ENCODE results near the gene DBX1. TPM values are rescaled to one million over a fixed set of nuclear protein-coding genes. Genes with fewer than 3 reads are reported as not detected.
A peak's percentile ranks its signal among the peaks of the same experiment; 100 is the strongest.

DBX1 gene
- total RNA-seq (not detected in 2 replicates), polyA plus RNA-seq (not detected in 2 replicates), polyA minus RNA-seq (ENCODE audit: low replicate concordance) (not detected in 2 replicates)
- not detected in 2 replicates for polyA plus RNA-seq (2012)

- peaks cover 93% of the 10 kb centered on the region for H3K27me3 ChIP-seq (ENCODE audit: control insufficient read depth, insufficient read depth, low read length)
These were observed at the start of gene DBX1 for GRCh38 chr11:20160425-20161229. DBX1 (minus strand) TSS chr11:20160475; CDS start chr11:20160324, 151 bp downstream.

GRCh38 chr11:20208622-20209111 is 48.4 kb upstream of the DBX1 start:
- H3K27me3 ChIP-seq (ENCODE audit: control insufficient read depth, insufficient read depth, low read length), result peaks cover 36% of the 10 kb centered on the region

More at GRCh38 chr11:20160425-20161229, at the start of gene DBX1:
- Histone ChIP-seq H3K4me1 (ENCODE audit: control insufficient read depth, extremely low read depth, insufficient read depth, low read length) (no peaks in the 10 kb centered on the region), H3K27ac (ENCODE audit: insufficient read depth, low read length) (no peak within 1 kb of the TSS), H3K79me2 (ENCODE audit: control insufficient read depth, insufficient read depth, low read length) (no peaks in the 10 kb centered on the region), H3K4me2 (ENCODE audit: extremely low read depth, insufficient read depth, low read length) (no peak within 1 kb of the TSS), H2AFZ (ENCODE audit: low read length) (no peak within 1 kb of the TSS), H3K4me3 (replicated peaks in 1 of 4; ENCODE audit: control extremely low read depth in 1 of 4, insufficient read depth in 1 of 4, low read depth in 3 of 4, low read length in 4 of 4) (no peak within 1 kb of the TSS), H3K9ac (ENCODE audit: insufficient read depth, low read length) (no peak within 1 kb of the TSS), H4K20me1 (ENCODE audit: control insufficient read depth, extremely low read depth, insufficient read depth, low read length) (no peaks in the 10 kb centered on the region), H3K36me3 (ENCODE audit: control insufficient read depth, insufficient read depth, low read length) (no peaks in the 10 kb centered on the region), H3K9me3 (ENCODE audit: control insufficient read depth, insufficient read depth, low read depth, low read length) (no peaks in the 10 kb centered on the region)
- DNase-seq (ENCODE audit: low read depth in 2 of 2), result no peak
- TF ChIP-seq EZH2 (IDR thresholded peaks at IDR 0.05; ENCODE audit: low read length, missing control alignments), result peak; percentile 57
- no peak for TF ChIP-seq CTCF (conservative IDR thresholded peaks at IDR 0.05 in 1 of 2, IDR thresholded peaks at IDR 0.05 in 1 of 2; ENCODE audit: low read depth in 1 of 2, low read length in 2 of 2)

More at GRCh38 chr11:20208622-20209111, 48.4 kb upstream of the DBX1 start:
- Histone ChIP-seq H3K4me3 (replicated peaks in 1 of 4; ENCODE audit: control extremely low read depth in 1 of 4, insufficient read depth in 1 of 4, low read depth in 3 of 4, low read length in 4 of 4) (no peak overlapping the region), H3K4me2 (ENCODE audit: extremely low read depth, insufficient read depth, low read length) (no peak overlapping the region), H3K9ac (ENCODE audit: insufficient read depth, low read length) (no peak overlapping the region), H3K27ac (ENCODE audit: insufficient read depth, low read length) (no peak overlapping the region), H3K4me1 (ENCODE audit: control insufficient read depth, extremely low read depth, insufficient read depth, low read length) (no peaks in the 10 kb centered on the region), H3K36me3 (ENCODE audit: control insufficient read depth, insufficient read depth, low read length) (no peaks in the 10 kb centered on the region), H2AFZ (ENCODE audit: low read length) (no peak overlapping the region), H4K20me1 (ENCODE audit: control insufficient read depth, extremely low read depth, insufficient read depth, low read length) (no peaks in the 10 kb centered on the region), H3K79me2 (ENCODE audit: control insufficient read depth, insufficient read depth, low read length) (no peaks in the 10 kb centered on the region), H3K9me3 (ENCODE audit: control insufficient read depth, insufficient read depth, low read depth, low read length) (no peaks in the 10 kb centered on the region)
- TF ChIP-seq EZH2 (IDR thresholded peaks at IDR 0.05; ENCODE audit: low read length, missing control alignments), result no peak
- no peak for TF ChIP-seq CTCF (conservative IDR thresholded peaks at IDR 0.05 in 1 of 2, IDR thresholded peaks at IDR 0.05 in 1 of 2; ENCODE audit: low read depth in 1 of 2, low read length in 2 of 2)
- no peak for DNase-seq (ENCODE audit: low read depth in 2 of 2)
